HCT116 (cell line): Measurements from ENCODE around the gene ASIC3. TPM values are rescaled to one million over a fixed set of nuclear protein-coding genes. Genes with fewer than 3 reads are reported as not detected.

ENCODE experiments used
- CBX3 ChIP-seq: IDR thresholded peaks from 2 replicates; pipeline ENCODE4 v1.6.1; 2012; ENCODE audit warnings: low read depth
- EGR1 ChIP-seq: IDR thresholded peaks from 2 replicates; pipeline ENCODE4 v1.6.1; 2012; ENCODE audit warnings: low read depth
- JUND ChIP-seq: IDR thresholded peaks from 2 replicates; pipeline ENCODE4 v1.6.1; 2012
- POLR2AphosphoS5 ChIP-seq: IDR thresholded peaks from 2 replicates; pipeline ENCODE4 v1.6.1; 2011; ENCODE audit warnings: mild to moderate bottlenecking, low read depth, low read length, moderate library complexity
- RAD21 ChIP-seq: IDR thresholded peaks from 2 replicates; pipeline ENCODE4 v1.6.1; 2012; ENCODE audit warnings: low read depth, mild to moderate bottlenecking
- SIN3A ChIP-seq: IDR thresholded peaks from 2 replicates; pipeline ENCODE4 v1.6.1; 2012; ENCODE audit warnings: low read depth
- SP1 ChIP-seq: IDR thresholded peaks from 2 replicates; pipeline ENCODE4 v1.6.1; 2012; ENCODE audit warnings: low read depth
- SRF ChIP-seq: IDR thresholded peaks from 2 replicates; pipeline ENCODE4 v1.6.1; 2012; ENCODE audit warnings: low read depth
- TCF7L2 ChIP-seq: IDR thresholded peaks from 2 replicates; pipeline ENCODE4 v1.7.0; 2011; ENCODE audit warnings: borderline replicate concordance, inconsistent platforms; ENCODE audit not compliant: insufficient read depth, insufficient read length; ENCODE audit errors: extremely low read depth
- total RNA-seq: library from RNA; stranded (reverse); gene quantifications from one replicate; pipeline ENCODE4 v1.2.1, GENCODE V29; 2021; ENCODE audit not compliant: unreplicated experiment
- TF ChIP-seq, protein P1 (sequence below): IDR thresholded peaks from 2 replicates; pipeline ENCODE4 v1.6.1; 2012; ENCODE audit warnings: low read depth

Gene ASIC3
- total RNA-seq, 1 experiment from 2014 or later, result 4.4 TPM

DNA sequence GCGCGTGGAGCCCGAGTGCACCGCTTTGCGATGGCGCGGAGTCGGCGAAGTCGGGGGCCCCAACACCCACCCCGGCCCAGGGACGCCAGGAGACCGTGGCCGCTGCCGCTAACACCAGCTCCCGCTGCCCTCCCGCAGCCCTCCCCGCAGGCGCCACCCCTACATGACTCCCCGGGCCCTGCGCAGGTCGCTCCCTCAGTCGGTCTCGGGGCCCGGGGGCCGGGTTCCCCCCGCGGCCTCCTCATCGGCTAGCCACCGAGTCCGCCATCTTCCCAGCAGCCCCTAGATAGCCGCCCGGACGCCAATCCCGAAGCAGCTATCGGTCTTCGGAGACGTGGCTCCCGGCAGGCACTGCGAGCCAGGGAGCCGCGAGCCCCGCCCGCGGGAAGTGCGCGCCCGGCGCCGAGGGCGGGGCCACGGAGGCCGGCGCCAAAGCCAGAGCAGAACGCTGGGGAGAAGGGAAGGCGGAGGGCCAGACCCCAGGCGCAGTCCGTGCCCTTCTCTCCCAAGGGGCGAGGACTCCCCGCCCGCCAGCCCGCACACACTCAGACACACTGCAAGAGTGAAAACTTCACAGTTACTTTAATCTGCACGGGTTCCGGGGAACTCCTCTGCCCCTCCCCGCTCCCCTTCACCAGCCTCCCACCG, 32.3 kb downstream of the ASIC3 start, which contains the start of gene FASTK (continued):
- TF ChIP-seq, protein P1, sequence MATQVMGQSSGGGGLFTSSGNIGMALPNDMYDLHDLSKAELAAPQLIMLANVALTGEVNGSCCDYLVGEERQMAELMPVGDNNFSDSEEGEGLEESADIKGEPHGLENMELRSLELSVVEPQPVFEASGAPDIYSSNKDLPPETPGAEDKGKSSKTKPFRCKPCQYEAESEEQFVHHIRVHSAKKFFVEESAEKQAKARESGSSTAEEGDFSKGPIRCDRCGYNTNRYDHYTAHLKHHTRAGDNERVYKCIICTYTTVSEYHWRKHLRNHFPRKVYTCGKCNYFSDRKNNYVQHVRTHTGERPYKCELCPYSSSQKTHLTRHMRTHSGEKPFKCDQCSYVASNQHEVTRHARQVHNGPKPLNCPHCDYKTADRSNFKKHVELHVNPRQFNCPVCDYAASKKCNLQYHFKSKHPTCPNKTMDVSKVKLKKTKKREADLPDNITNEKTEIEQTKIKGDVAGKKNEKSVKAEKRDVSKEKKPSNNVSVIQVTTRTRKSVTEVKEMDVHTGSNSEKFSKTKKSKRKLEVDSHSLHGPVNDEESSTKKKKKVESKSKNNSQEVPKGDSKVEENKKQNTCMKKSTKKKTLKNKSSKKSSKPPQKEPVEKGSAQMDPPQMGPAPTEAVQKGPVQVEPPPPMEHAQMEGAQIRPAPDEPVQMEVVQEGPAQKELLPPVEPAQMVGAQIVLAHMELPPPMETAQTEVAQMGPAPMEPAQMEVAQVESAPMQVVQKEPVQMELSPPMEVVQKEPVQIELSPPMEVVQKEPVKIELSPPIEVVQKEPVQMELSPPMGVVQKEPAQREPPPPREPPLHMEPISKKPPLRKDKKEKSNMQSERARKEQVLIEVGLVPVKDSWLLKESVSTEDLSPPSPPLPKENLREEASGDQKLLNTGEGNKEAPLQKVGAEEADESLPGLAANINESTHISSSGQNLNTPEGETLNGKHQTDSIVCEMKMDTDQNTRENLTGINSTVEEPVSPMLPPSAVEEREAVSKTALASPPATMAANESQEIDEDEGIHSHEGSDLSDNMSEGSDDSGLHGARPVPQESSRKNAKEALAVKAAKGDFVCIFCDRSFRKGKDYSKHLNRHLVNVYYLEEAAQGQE, result no peak
- TF ChIP-seq SRF (no peak), SIN3A (no peak), EGR1 (no peak), POLR2AphosphoS5 (peak; percentile 88), SP1 (no peak), JUND (no peak), TCF7L2 (no peak), RAD21 (no peak), CBX3 (no peak)
- TF ChIP-seq, all 23 proteins: peak for 5
